Suppressor macrophage treated with lipopolysaccharide for 4 hours (primary cell): ENCODE measurements around the gene CHRM2.

Source experiments
- DNase-seq: peaks from one replicate; pipeline ENCODE4 v3.0.0-alpha.2; 2020

Gene CHRM2

GRCh38 chr7:137038706-137039105 is 170.3 kb downstream of the CHRM2 start:
- DNase-seq: no peak

GRCh38 chr7:137040745-137041144 is 172.3 kb downstream of the CHRM2 start:
- DNase-seq: no peak

- DNase-seq: no peak
Observed at GRCh38 chr7:137045573-137045972, 177.1 kb downstream of the CHRM2 start.

- DNase-seq: no peak
Observed at GRCh38 chr7:137069249-137069963, 201.0 kb downstream of the CHRM2 start.
